Inflammatory macrophage (primary cell): Measurements from ENCODE around the gene PPP2R5B.

Experiments used
- DNase-seq, 2 donors: peaks; one replicate each; pipeline ENCODE4 v3.0.0-alpha.2; 2020 to 2022

PPP2R5B gene

DNA sequence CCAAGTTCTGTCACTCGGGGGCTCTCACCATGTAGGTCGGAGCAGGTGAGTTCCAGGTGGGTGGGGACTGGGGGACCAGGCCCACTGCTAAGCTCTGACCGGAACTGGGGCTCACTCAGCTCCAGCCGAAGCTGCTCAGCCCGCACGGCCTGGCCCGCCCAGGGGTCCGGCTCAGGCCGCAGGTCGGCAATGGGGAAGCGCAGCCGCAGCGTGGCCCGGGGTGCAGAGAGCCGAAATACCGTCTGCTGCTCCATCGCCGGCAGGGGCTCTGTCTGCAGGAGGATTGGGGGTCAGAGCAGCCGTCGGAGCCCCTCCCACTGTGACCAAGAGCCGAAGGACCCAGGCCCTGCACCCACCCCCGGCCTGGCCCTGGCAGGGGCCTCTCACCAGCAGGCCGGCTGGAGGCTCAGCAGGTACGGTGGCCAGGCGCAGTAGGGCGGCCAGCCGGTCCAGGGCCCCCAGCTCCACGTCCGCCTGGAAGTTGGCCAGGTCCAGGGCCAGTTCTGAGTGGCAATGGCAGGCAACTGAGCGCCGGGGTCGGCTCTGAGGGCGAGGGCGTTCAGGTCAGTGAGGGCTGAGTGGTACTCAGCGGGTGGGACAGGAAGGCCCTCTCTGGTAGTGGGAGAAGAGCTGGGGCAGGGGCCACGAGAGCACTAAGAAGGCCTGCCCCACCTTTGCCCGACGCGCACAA lies 14.7 kb upstream of the PPP2R5B start:
- DNase-seq: no peak

GRCh38 chr11:64910451-64911093 lies 13.9 kb upstream of the PPP2R5B start:
- DNase-seq: no peak

- no peak for DNase-seq
Observed at GRCh38 chr11:64911142-64911541, 13.3 kb upstream of the PPP2R5B start.

DNA sequence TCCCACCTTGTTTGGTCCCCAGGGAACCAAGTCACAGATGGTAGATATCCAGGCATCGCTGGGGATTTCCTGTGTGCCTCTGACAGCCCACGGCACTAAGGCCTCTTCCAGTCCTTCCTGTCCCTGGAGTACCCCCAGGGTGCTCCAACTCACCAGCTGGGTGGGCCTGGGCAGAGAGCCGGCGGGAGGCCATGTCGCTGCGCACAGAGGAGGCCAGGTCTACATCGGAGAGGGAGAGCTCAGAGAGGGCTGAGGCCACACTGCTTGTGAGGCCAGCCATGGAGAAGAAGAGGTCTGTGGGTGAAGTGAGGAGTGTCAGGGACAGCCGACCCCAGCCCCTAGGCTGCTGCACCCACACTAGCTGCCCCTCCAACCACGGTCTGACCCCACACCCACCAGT lies 12.8 kb upstream of the PPP2R5B start:
- DNase-seq: no peak

DNA sequence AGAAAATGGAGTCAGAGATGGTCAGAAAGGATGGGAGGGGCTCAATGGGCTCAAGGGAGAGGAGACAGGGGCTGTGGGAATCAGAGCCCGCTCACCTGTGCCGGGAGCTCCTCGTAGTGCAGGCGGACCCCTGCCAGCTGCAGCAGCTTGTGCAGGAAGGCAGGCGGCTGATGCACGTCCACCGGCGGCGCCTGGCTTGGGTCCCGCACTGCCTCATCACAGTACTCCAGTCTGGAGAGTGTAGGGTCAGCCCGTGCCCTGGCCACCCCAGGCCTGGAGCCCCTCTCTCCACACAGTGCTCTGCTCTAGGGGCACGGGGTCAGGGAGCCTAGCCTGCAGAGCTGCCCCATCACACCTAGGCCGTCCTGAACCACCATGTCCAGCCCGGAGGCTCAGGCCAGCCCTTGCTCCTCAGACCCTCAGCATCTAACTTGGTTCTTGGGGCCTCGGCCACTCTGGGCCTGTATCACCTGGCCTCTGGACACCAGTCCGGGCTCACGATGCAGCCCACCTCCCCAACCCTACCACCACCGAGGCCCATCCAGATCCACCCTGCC lies 11.2 kb upstream of the PPP2R5B start:
- no peak for DNase-seq

- DNase-seq: no peak
Observed at GRCh38 chr11:64914123-64914522, 10.4 kb upstream of the PPP2R5B start.

GRCh38 chr11:64915376-64915887 lies 9.1 kb upstream of the PPP2R5B start:
- DNase-seq: no peak

- peak; percentile 66 to 79 for DNase-seq
Observed at GRCh38 chr11:64916040-64916774, 8.3 kb upstream of the PPP2R5B start.

GRCh38 chr11:64916775-64917662 lies 7.5 kb upstream of the PPP2R5B start, which contains the start of gene ATG2A:
Gene ATG2A, minus strand, starts transcription at chr11:64917209. Its CDS starts 74 bp downstream, at chr11:64917135.
- peak; percentile 100 for DNase-seq

GRCh38 chr11:64917663-64917995 lies 6.9 kb upstream of the PPP2R5B start:
- no peak for DNase-seq

DNA sequence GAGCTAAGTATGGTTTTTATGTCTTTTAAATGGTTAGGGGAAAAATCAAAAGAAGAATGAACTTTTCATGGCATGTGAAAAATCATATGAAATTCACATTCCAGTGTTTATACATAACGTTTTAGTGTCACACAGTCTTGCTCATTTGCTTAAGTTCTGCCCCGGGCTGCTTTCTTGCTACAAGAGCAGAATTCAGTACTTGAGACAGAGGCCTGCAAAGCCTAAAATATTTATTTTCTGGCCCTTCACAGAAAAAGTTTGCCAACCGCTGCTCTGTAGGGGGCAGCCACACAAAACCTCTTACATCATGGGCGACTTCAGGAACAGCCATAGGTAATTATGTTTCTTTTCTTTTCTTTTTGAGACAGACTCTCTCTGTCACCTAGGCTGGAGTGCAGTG lies 6.5 kb upstream of the PPP2R5B start:
- DNase-seq: peak in 1 of 2 donors; percentile 6

GRCh38 chr11:64919627-64920026 lies 4.9 kb upstream of the PPP2R5B start:
- no peak for DNase-seq

DNA sequence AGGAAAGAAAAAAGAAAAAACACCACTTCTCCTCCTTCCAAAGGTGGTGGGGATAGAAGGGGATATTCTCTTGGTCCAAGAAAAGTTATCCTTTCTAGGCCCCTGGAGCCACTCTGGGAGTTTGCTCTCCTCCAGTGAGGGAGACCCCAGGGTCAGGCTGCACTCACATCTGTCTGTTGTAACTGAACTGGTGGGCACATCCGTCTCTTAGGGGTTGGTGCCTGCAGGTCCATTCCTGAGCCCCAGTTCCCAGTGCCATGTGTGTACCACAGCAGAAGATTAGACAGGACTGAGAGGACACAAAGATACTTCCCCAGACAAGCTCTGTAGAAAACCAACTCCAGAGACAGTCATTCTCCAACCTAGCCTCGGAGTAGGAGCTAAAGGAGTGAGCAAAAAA lies 4.4 kb upstream of the PPP2R5B start:
- DNase-seq: no peak

- DNase-seq: no peak
Observed at GRCh38 chr11:64921384-64921783, 3.1 kb upstream of the PPP2R5B start.

GRCh38 chr11:64923151-64923661 lies 1.3 kb upstream of the PPP2R5B start:
- no peak for DNase-seq

DNA sequence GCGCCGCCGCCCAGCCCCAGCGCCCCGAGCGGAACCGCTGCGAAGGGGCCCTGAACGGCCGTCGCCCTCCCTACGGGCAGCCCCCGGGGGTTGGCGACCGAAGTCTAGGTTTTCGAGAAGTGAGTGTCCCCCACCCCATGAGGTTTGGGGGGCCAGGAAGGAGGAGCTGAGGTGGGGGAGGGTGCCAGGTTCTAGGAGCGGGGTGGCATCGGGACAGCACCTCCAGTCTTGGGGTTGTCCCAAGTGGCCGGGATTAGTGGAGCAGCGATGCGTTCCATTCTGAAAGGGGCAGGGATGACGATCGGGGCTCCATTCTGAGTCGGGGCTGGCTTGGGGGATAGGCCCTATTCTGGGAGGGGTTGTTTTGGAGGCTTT lies 408 bp downstream of the PPP2R5B start:
- DNase-seq: no peak

DNA sequence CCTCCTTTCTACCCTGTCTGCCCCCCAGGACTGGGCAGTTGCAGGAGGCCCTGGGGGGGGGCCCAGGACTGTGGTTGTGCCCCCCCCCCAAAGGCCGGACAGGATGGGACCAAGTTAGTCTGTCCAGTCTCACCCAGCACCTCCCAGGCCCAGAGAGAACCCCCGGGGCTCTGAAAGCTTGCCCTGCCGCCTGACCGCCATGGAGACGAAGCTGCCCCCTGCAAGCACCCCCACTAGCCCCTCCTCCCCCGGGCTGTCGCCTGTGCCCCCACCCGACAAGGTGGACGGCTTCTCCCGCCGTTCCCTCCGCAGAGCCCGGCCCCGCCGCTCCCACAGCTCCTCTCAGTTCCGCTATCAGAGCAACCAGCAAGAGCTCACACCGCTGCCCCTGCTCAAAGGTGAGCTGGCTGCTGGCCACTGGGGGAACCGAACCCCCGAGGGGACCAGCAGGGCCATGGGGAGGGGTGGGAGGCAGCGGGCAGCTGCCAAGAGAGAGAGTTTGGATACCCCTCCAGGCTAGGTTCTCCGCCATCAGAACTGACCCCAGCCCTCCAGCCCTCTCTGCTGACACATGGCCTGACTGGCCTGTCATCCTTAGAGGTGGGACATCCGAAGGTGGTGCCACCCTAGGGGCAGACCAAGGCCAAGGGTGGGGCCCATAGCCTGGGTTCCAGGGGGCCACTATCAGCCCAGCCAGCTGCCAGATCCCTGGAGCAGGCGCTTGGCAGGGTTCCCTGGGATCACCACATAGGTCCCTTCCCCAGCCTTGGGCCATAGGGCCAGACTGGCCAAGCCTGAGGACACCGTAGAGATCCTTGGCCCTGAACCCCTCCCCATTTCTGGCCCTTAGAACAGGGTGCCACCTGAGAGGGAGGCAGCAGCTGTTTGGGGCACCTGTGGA lies 1.3 kb downstream of the PPP2R5B start:
- no peak for DNase-seq

DNA sequence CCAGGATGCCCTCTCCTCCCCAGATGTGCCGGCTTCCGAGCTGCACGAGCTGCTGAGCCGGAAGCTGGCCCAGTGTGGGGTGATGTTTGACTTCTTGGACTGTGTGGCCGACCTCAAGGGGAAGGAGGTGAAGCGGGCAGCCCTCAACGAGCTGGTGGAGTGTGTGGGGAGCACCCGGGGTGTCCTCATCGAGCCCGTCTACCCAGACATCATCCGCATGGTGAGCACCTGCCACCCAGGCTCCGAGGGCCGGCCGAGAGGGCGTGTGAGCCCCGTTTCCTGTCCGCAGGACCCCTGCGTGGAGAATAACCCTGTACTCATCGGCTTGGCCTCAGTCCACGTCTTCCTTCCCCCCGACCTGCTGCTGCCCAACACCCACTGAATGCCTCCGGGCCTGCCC lies 2.2 kb downstream of the PPP2R5B start:
- DNase-seq: no peak

DNA sequence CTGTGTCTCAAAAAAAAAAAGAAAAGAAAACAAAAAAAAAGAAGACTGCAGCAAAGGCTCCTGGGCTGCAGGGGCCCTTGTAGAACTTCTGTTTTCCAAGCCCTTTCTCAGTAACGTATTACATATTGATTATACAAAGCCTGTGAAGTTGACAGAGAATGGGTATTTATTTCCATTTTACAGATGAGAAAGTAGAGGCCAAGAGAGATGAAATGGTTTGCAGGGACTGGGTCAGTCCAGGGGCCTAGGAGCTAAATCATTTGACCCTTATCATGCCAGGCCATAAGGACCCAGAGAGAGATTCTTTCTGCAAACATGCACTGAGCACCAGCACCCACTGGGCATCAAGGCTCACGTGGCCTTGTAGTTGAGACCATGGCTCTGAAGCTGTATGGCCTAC lies 4.5 kb downstream of the PPP2R5B start:
- DNase-seq: no peak

GRCh38 chr11:64929625-64930024 lies 5.1 kb downstream of the PPP2R5B start:
- no peak for DNase-seq

- no peak for DNase-seq
Observed at GRCh38 chr11:64930340-64930739, 5.9 kb downstream of the PPP2R5B start.
